GM12878 (cell line): ENCODE results near the gene LRCH4.

Experiments used
- BHLHE40 ChIP-seq, 2 experiments: fragments of 450-650 bp in 1 of 2; IDR thresholded peaks; 2 replicates each; pipeline ENCODE4 v1.6.1; 2011 to 2017; ENCODE audit warnings: low read depth in 2 of 2, borderline replicate concordance in 1 of 2, improper control_type of control experiment in 1 of 2, low read length in 1 of 2, mild to moderate bottlenecking in 1 of 2
- EP300 ChIP-seq, 2 experiments: fragments of 150-350 bp in 1 of 2; IDR thresholded peaks; 2 replicates each; pipeline ENCODE4 v1.6.1; 2011 to 2012; ENCODE audit warnings: low read depth in 2 of 2, low read length in 2 of 2, borderline replicate concordance in 1 of 2, improper control_type of control experiment in 1 of 2, inconsistent platforms in 1 of 2; ENCODE audit not compliant: control insufficient read depth in 1 of 2
- EZH2 ChIP-seq: IDR thresholded peaks from 2 replicates; pipeline ENCODE4 v1.6.1; 2012; ENCODE audit warnings: low read depth, mild to moderate bottlenecking, control low read depth, inconsistent platforms, low read length, borderline replicate concordance; ENCODE audit not compliant: control insufficient read depth
- KDM1A ChIP-seq: fragments of 200-600 bp; sonication (generic); IDR thresholded peaks from 2 replicates; pipeline ENCODE4 v1.6.1; 2016; ENCODE audit warnings: borderline replicate concordance
- PKNOX1 ChIP-seq: fragments of 450-650 bp; IDR thresholded peaks from 2 replicates; pipeline ENCODE4 v1.6.1; 2016; ENCODE audit warnings: mild to moderate bottlenecking
- YY1 ChIP-seq: IDR thresholded peaks from 2 replicates; pipeline ENCODE4 v1.6.1; 2011; ENCODE audit warnings: low read depth, mild to moderate bottlenecking, low read length
- TF ChIP-seq, protein P1 (sequence below): IDR thresholded peaks from 2 replicates; pipeline ENCODE4 v1.6.1; 2012; ENCODE audit warnings: low read depth, low read length, improper control_type of control experiment
- TF ChIP-seq, protein P2 (sequence below): IDR thresholded peaks from 2 replicates; pipeline ENCODE4 v1.6.1; 2011; ENCODE audit warnings: mild to moderate bottlenecking, low read depth, low read length, moderate library complexity; ENCODE audit not compliant: insufficient replicate concordance
- TF ChIP-seq, protein P3 (sequence below): fragments of 450-650 bp; IDR thresholded peaks from 2 replicates; pipeline ENCODE4 v1.6.1; 2018; ENCODE audit warnings: borderline replicate concordance, mild to moderate bottlenecking; ENCODE audit not compliant: partially characterized antibody

GRCh38 chr7:100598425-100598824 lies 12.5 kb upstream of the LRCH4 start:
- TF ChIP-seq PKNOX1 = no peak
- TF ChIP-seq KDM1A = no peak
- TF ChIP-seq EP300 (IDR thresholded peaks at IDR 0.05; ENCODE audit: borderline replicate concordance in 1 of 2, control insufficient read depth in 1 of 2, low read depth in 2 of 2, low read length in 2 of 2) = no peak
- TF ChIP-seq, protein P1, sequence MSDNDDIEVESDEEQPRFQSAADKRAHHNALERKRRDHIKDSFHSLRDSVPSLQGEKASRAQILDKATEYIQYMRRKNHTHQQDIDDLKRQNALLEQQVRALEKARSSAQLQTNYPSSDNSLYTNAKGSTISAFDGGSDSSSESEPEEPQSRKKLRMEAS = no peak
- no peak for TF ChIP-seq EZH2
- no peak for TF ChIP-seq BHLHE40 (IDR thresholded peaks at IDR 0.05; ENCODE audit: borderline replicate concordance in 1 of 2, low read depth in 2 of 2, low read length in 1 of 2)
- TF ChIP-seq, protein P2, sequence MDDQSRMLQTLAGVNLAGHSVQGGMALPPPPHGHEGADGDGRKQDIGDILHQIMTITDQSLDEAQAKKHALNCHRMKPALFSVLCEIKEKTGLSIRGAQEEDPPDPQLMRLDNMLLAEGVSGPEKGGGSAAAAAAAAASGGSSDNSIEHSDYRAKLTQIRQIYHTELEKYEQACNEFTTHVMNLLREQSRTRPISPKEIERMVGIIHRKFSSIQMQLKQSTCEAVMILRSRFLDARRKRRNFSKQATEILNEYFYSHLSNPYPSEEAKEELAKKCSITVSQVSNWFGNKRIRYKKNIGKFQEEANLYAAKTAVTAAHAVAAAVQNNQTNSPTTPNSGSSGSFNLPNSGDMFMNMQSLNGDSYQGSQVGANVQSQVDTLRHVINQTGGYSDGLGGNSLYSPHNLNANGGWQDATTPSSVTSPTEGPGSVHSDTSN = no peak
- TF ChIP-seq, protein P3, sequence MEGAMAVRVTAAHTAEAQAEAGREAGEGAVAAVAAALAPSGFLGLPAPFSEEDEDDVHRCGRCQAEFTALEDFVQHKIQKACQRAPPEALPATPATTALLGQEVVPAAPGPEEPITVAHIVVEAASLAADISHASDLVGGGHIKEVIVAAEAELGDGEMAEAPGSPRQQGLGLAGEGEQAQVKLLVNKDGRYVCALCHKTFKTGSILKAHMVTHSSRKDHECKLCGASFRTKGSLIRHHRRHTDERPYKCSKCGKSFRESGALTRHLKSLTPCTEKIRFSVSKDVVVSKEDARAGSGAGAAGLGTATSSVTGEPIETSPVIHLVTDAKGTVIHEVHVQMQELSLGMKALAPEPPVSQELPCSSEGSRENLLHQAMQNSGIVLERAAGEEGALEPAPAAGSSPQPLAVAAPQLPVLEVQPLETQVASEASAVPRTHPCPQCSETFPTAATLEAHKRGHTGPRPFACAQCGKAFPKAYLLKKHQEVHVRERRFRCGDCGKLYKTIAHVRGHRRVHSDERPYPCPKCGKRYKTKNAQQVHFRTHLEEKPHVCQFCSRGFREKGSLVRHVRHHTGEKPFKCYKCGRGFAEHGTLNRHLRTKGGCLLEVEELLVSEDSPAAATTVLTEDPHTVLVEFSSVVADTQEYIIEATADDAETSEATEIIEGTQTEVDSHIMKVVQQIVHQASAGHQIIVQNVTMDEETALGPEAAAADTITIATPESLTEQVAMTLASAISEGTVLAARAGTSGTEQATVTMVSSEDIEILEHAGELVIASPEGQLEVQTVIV = no peak
- no peak for TF ChIP-seq YY1
